Activated CD8-positive, alpha-beta memory T cell treated with anti-CD3 and anti-CD28 coated beads for 24 hours (primary cell): ENCODE data around the gene SENP2.
"Not testable (repeated sequence)": the region's sequence is repeated elsewhere in the genome, so short reads cannot be mapped to it uniquely, and the experiment has no call there.

Source experiments
- DNase-seq: peaks from one replicate; pipeline ENCODE4 v3.0.0-alpha.2; 2020

The SENP2 gene

GRCh38 chr3:185585859-185586685, at the start of gene SENP2:
Gene SENP2, plus strand, starts transcription at chr3:185586295. Its CDS starts 119 bp downstream, at chr3:185586414.
- DNase-seq, result peak; percentile 99

GRCh38 chr3:185537369-185537970, 48.6 kb upstream of the SENP2 start:
- no peak for DNase-seq

- DNase-seq, result no peak
Measured at GRCh38 chr3:185539934-185540333, 46.2 kb upstream of the SENP2 start.

GRCh38 chr3:185540695-185541094, 45.4 kb upstream of the SENP2 start:
- DNase-seq, result no peak

GRCh38 chr3:185549122-185549521, 37.0 kb upstream of the SENP2 start:
- DNase-seq, result no peak

- DNase-seq, result no peak
Measured at GRCh38 chr3:185549651-185550111, 36.4 kb upstream of the SENP2 start.

GRCh38 chr3:185552358-185552877, 33.7 kb upstream of the SENP2 start, which contains the start of gene LIPH:
Gene LIPH, minus strand, starts transcription at chr3:185552588. Its CDS starts 117 bp downstream, at chr3:185552471.
- DNase-seq, result no peak

- no peak for DNase-seq
Measured at GRCh38 chr3:185555101-185555501, 31.0 kb upstream of the SENP2 start.

- no peak for DNase-seq
Measured at GRCh38 chr3:185555860-185556347, 30.2 kb upstream of the SENP2 start.

- DNase-seq, result not testable (repeated sequence)
Measured at GRCh38 chr3:185556640-185557039, 29.5 kb upstream of the SENP2 start.

GRCh38 chr3:185558395-185558794, 27.7 kb upstream of the SENP2 start:
- no peak for DNase-seq

- no peak for DNase-seq
Measured at GRCh38 chr3:185559706-185560090, 26.4 kb upstream of the SENP2 start.

GRCh38 chr3:185560676-185561075, 25.4 kb upstream of the SENP2 start:
- DNase-seq, result no peak

- peak; percentile 59 for DNase-seq
Measured at GRCh38 chr3:185561374-185561943, 24.6 kb upstream of the SENP2 start.

- no peak for DNase-seq
Measured at GRCh38 chr3:185561958-185562357, 24.1 kb upstream of the SENP2 start.

GRCh38 chr3:185572183-185572582, 13.9 kb upstream of the SENP2 start:
- DNase-seq, result no peak

- DNase-seq, result peak; percentile 68
Measured at GRCh38 chr3:185575108-185575869, 10.8 kb upstream of the SENP2 start.

GRCh38 chr3:185582236-185582635, 3.9 kb upstream of the SENP2 start:
- DNase-seq, result no peak

GRCh38 chr3:185582871-185583270, 3.2 kb upstream of the SENP2 start:
- no peak for DNase-seq

GRCh38 chr3:185583925-185584324, 2.2 kb upstream of the SENP2 start:
- no peak for DNase-seq

GRCh38 chr3:185584686-185585085, 1.4 kb upstream of the SENP2 start:
- DNase-seq, result no peak

- DNase-seq, result no peak
Measured at GRCh38 chr3:185585518-185585858, 607 bp upstream of the SENP2 start.

GRCh38 chr3:185586686-185587039, 568 bp downstream of the SENP2 start:
- DNase-seq, result no peak
